Hematopoietic multipotent progenitor cell treated with erythropoietin and hydrocortisone succinate and interleukin-3 and kit ligand, for 17 days (in vitro differentiated cells): Measurements from ENCODE around the gene PTPN22.

ENCODE experiments used
- DNase-seq: peaks from one replicate; pipeline ENCODE4 v3.0.0-alpha.2; 2015; ENCODE audit warnings: low spot score

PTPN22 gene

GRCh38 chr1:113887402-113888175, 16.1 kb upstream of the PTPN22 start, which contains the start of gene BCL2L15:
Gene BCL2L15, minus strand, starts transcription at chr1:113887581. Its CDS starts 206 bp downstream, at chr1:113887375.
- DNase-seq: no peak

- DNase-seq: no peak
Observed at GRCh38 chr1:113886417-113887401, 15.2 kb upstream of the PTPN22 start.

- no peak for DNase-seq
Observed at GRCh38 chr1:113881661-113882060, 10.1 kb upstream of the PTPN22 start.

- no peak for DNase-seq
Observed at GRCh38 chr1:113879739-113880038, 8.2 kb upstream of the PTPN22 start.

- no peak for DNase-seq
Observed at GRCh38 chr1:113876176-113876575, 4.7 kb upstream of the PTPN22 start.

- DNase-seq: no peak
Observed at GRCh38 chr1:113875714-113876113, 4.2 kb upstream of the PTPN22 start.

GRCh38 chr1:113874012-113874879, 2.7 kb upstream of the PTPN22 start:
- DNase-seq: peak; percentile 33

- DNase-seq: no peak
Observed at GRCh38 chr1:113872219-113872935, 865 bp upstream of the PTPN22 start.

GRCh38 chr1:113870778-113871177, 734 bp downstream of the PTPN22 start:
- no peak for DNase-seq

GRCh38 chr1:113868387-113869083, 3.0 kb downstream of the PTPN22 start:
- DNase-seq: no peak

- no peak for DNase-seq
Observed at GRCh38 chr1:113861641-113862040, 9.9 kb downstream of the PTPN22 start.

GRCh38 chr1:113860891-113861290, 10.6 kb downstream of the PTPN22 start:
- no peak for DNase-seq

GRCh38 chr1:113859478-113860175, 11.9 kb downstream of the PTPN22 start:
- peak; percentile 44 for DNase-seq

GRCh38 chr1:113858982-113859381, 12.5 kb downstream of the PTPN22 start:
- no peak for DNase-seq

GRCh38 chr1:113858418-113858817, 13.1 kb downstream of the PTPN22 start:
- DNase-seq: no peak

GRCh38 chr1:113857776-113858175, 13.7 kb downstream of the PTPN22 start:
- no peak for DNase-seq

- DNase-seq: no peak
Observed at GRCh38 chr1:113856401-113856790, 15.1 kb downstream of the PTPN22 start.

GRCh38 chr1:113855630-113856400, 15.7 kb downstream of the PTPN22 start:
- no peak for DNase-seq

- DNase-seq: no peak
Observed at GRCh38 chr1:113854234-113854633, 17.3 kb downstream of the PTPN22 start.
